DOHH2 (cell line): ENCODE measurements around the gene PCDHB1.

Experiments
- EZH2phosphoT487 ChIP-seq: fragments of 200-600 bp; sonication (generic); IDR thresholded peaks from 2 replicates; pipeline ENCODE4 v1.6.1; 2017; ENCODE audit warnings: borderline replicate concordance, mild to moderate bottlenecking, antibody characterized with exemption, low read length, moderate library complexity, mixed read lengths
- TF ChIP-seq, protein P1 (sequence below): fragments of 200-600 bp; sonication (generic); IDR thresholded peaks from one replicate; pipeline ENCODE4 v1.5.1; 2014; ENCODE audit warnings: antibody characterized with exemption, mild to moderate bottlenecking, low read depth, low read length; ENCODE audit not compliant: poor library complexity, severe bottlenecking

DNA sequence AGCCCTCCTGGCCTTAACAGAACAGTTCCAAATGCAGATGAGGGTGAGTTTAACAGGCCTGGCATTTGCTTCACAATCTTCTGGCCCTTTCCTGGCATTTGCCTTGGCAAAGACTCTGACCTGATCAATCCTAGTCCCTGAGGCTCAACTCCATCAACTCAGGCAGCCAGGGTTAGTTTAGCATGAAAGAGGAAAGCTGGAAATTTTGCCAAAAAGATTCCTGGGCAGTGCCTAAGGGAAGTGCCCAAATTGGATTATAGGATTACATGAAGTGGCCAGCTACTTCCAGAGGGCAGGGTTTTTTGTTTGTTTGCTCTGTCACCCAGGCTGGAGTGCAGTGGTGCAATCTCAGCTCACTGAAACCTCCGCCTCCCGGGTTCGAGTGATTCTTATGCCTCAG lies 48.1 kb upstream of the PCDHB1 start:
- TF ChIP-seq, protein P1, sequence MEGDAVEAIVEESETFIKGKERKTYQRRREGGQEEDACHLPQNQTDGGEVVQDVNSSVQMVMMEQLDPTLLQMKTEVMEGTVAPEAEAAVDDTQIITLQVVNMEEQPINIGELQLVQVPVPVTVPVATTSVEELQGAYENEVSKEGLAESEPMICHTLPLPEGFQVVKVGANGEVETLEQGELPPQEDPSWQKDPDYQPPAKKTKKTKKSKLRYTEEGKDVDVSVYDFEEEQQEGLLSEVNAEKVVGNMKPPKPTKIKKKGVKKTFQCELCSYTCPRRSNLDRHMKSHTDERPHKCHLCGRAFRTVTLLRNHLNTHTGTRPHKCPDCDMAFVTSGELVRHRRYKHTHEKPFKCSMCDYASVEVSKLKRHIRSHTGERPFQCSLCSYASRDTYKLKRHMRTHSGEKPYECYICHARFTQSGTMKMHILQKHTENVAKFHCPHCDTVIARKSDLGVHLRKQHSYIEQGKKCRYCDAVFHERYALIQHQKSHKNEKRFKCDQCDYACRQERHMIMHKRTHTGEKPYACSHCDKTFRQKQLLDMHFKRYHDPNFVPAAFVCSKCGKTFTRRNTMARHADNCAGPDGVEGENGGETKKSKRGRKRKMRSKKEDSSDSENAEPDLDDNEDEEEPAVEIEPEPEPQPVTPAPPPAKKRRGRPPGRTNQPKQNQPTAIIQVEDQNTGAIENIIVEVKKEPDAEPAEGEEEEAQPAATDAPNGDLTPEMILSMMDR = no peak
- TF ChIP-seq EZH2phosphoT487 = no peak
